Measurements from ENCODE around the gene GGNBP2. TPM values are rescaled to one million over a fixed set of nuclear protein-coding genes. Genes with fewer than 3 reads are reported as not detected.

The GGNBP2 gene
- total RNA-seq, 2 donors from 2014 or later = 57.3 to 69.8 TPM

- no peak for DNase-seq (ENCODE audit: low spot score)
- no peak for TF ChIP-seq CTCF (IDR thresholded peaks at IDR 0.05)
- Histone ChIP-seq H3K4me1 (ENCODE audit: control insufficient read depth in 1 of 2, low read depth in 2 of 2) (no peaks in the 10 kb centered on the region), H3K27ac (no peak overlapping the region), H3K36me3 (peaks cover 53% of the 10 kb centered on the region), H3K4me3 (no peak overlapping the region), H3K9me3 (no peaks in the 10 kb centered on the region), H3K27me3 (replicated peaks; ENCODE audit: insufficient read depth) (no peaks in the 10 kb centered on the region)
- no peak for ATAC-seq (ENCODE audit: insufficient number of reproducible peaks, low FRiP score, low read depth)
Measured at GRCh38 chr17:36578671-36579070, 34.0 kb downstream of the GGNBP2 start.

GRCh38 chr17:36583787-36584186, 39.1 kb downstream of the GGNBP2 start:
- TF ChIP-seq CTCF (IDR thresholded peaks at IDR 0.05) = no peak
- no peak for DNase-seq (ENCODE audit: low spot score)
- Histone ChIP-seq H3K27me3 (replicated peaks; ENCODE audit: insufficient read depth) (no peaks in the 10 kb centered on the region), H3K4me1 (ENCODE audit: control insufficient read depth in 1 of 2, low read depth in 2 of 2) (no peaks in the 10 kb centered on the region), H3K9me3 (no peaks in the 10 kb centered on the region), H3K27ac (no peak overlapping the region), H3K36me3 (peaks cover 71% of the 10 kb centered on the region), H3K4me3 (no peak overlapping the region)
- ATAC-seq (ENCODE audit: insufficient number of reproducible peaks, low FRiP score, low read depth) = no peak

GRCh38 chr17:36586138-36586537, 41.4 kb downstream of the GGNBP2 start:
- peaks cover 51% of the 10 kb centered on the region for H3K36me3 ChIP-seq
- ATAC-seq (ENCODE audit: insufficient number of reproducible peaks, low FRiP score, low read depth) = no peak
- no peak for TF ChIP-seq CTCF (IDR thresholded peaks at IDR 0.05)

GRCh38 chr17:36590082-36590481, 45.4 kb downstream of the GGNBP2 start:
- no peak for TF ChIP-seq CTCF (IDR thresholded peaks at IDR 0.05)
- Histone ChIP-seq H3K4me3 (no peak overlapping the region), H3K27ac (no peak overlapping the region), H3K9me3 (no peaks in the 10 kb centered on the region), H3K4me1 (ENCODE audit: control insufficient read depth in 1 of 2, low read depth in 2 of 2) (peaks cover 9 to 14% of the 10 kb centered on the region in 2 donors), H3K36me3 (peaks cover 30% of the 10 kb centered on the region), H3K27me3 (replicated peaks; ENCODE audit: insufficient read depth) (no peaks in the 10 kb centered on the region)
- DNase-seq (ENCODE audit: low spot score) (no peak), ATAC-seq (ENCODE audit: insufficient number of reproducible peaks, low FRiP score, low read depth) (no peak)

More at GRCh38 chr17:36586138-36586537, 41.4 kb downstream of the GGNBP2 start:
- Histone ChIP-seq H3K4me1 (ENCODE audit: control insufficient read depth in 1 of 2, low read depth in 2 of 2) (peaks cover under 1 to 1% of the 10 kb centered on the region in 2 donors), H3K27ac (no peak overlapping the region), H3K27me3 (replicated peaks; ENCODE audit: insufficient read depth) (no peaks in the 10 kb centered on the region), H3K9me3 (no peaks in the 10 kb centered on the region), H3K4me3 (no peak overlapping the region)
- no peak for DNase-seq (ENCODE audit: low spot score)

GRCh38 chr17:36591434-36592315, 47.0 kb downstream of the GGNBP2 start, which contains the start of gene DHRS11:
DHRS11 (plus strand) TSS chr17:36591879; CDS start chr17:36592010, 131 bp downstream.
- Histone ChIP-seq H3K9me3 (no peaks in the 10 kb centered on the region), H3K4me3 (peak within 1 kb of the TSS; percentile 93), H3K36me3 (peaks cover 16% of the 10 kb centered on the region), H3K27ac (peak within 1 kb of the TSS in 1 of 2 donors; percentile 38), H3K27me3 (replicated peaks; ENCODE audit: insufficient read depth) (no peaks in the 10 kb centered on the region), H3K4me1 (ENCODE audit: control insufficient read depth in 1 of 2, low read depth in 2 of 2) (peaks cover 9 to 14% of the 10 kb centered on the region in 2 donors)
- no peak for TF ChIP-seq CTCF (IDR thresholded peaks at IDR 0.05)
- DNase-seq (ENCODE audit: low spot score) = peak; percentile 30
- ATAC-seq (ENCODE audit: insufficient number of reproducible peaks, low FRiP score, low read depth) = peak; percentile 65

All from thoracic aorta (tissue), 2 donors.